Mesenchymal stem cell (in vitro differentiated cells and primary cell): Measurements from ENCODE around the gene METTL26.

Experiments
- DNase-seq: peaks from one replicate; pipeline ENCODE4 v3.0.0-alpha.2; 2013
- H2AFZ ChIP-seq: one replicate; pipeline ENCODE4 v1.6.1; 2013; ENCODE audit warnings: low read depth, mild to moderate bottlenecking, control low read depth, inconsistent platforms, low read length, moderate library complexity
- H2AK5ac ChIP-seq: 2 replicates; pipeline ENCODE4 v1.6.1; 2013; ENCODE audit warnings: low read length, moderate library complexity, mild to moderate bottlenecking, inconsistent platforms; ENCODE audit not compliant: severe bottlenecking
- H2BK120ac ChIP-seq: one replicate; pipeline ENCODE4 v1.6.1; 2013; ENCODE audit warnings: low read depth, mild to moderate bottlenecking, inconsistent platforms, low read length, moderate library complexity
- H2BK12ac ChIP-seq, 2 experiments: one replicate each; pipeline ENCODE4 v1.6.1; 2013; ENCODE audit warnings: inconsistent platforms in 2 of 2, low read length in 2 of 2, mild to moderate bottlenecking in 2 of 2, moderate library complexity in 2 of 2, control low read depth in 1 of 2
- H2BK15ac ChIP-seq: one replicate; pipeline ENCODE4 v1.6.1; 2013; ENCODE audit warnings: mild to moderate bottlenecking, low read depth, inconsistent platforms; ENCODE audit not compliant: poor library complexity, severe bottlenecking
- H2BK5ac ChIP-seq: 2 replicates; pipeline ENCODE4 v1.6.1; 2013; ENCODE audit warnings: low read depth, mild to moderate bottlenecking, low read length, control low read depth, inconsistent platforms; ENCODE audit not compliant: poor library complexity, severe bottlenecking
- H3K14ac ChIP-seq, 2 experiments: one replicate each; pipeline ENCODE4 v1.6.1; 2013; ENCODE audit warnings: inconsistent platforms in 2 of 2, low read length in 2 of 2, control low read depth in 1 of 2, mild to moderate bottlenecking in 1 of 2, moderate library complexity in 1 of 2
- H3K18ac ChIP-seq, 2 experiments: one replicate each; pipeline ENCODE4 v1.6.1; 2013; ENCODE audit warnings: inconsistent platforms in 2 of 2, low read length in 2 of 2, control low read depth in 1 of 2, low read depth in 1 of 2, mild to moderate bottlenecking in 1 of 2
- H3K23ac ChIP-seq, 2 experiments: one replicate each; pipeline ENCODE4 v1.6.1; 2013; ENCODE audit warnings: inconsistent platforms in 2 of 2, low read length in 2 of 2, mild to moderate bottlenecking in 2 of 2, moderate library complexity in 2 of 2, control low read depth in 1 of 2
- H3K27ac ChIP-seq: 2 replicates; pipeline ENCODE4 v1.5.1; 2013; ENCODE audit warnings: mild to moderate bottlenecking, moderate library complexity, low read length, control low read depth, inconsistent platforms; ENCODE audit not compliant: poor library complexity, severe bottlenecking
- H3K27me3 ChIP-seq, 2 experiments: 2 replicates each; pipeline versions ENCODE4 v1.6.1 to v1.7.0; 2013; ENCODE audit warnings: low read length in 2 of 2, mild to moderate bottlenecking in 2 of 2, moderate library complexity in 2 of 2, control low read depth in 1 of 2, inconsistent platforms in 1 of 2; ENCODE audit not compliant: control insufficient read depth in 1 of 2, insufficient read depth in 1 of 2
- H3K36me3 ChIP-seq, 2 experiments: 2 replicates each; pipeline versions ENCODE4 v1.6.1 to v1.7.0; 2013; ENCODE audit warnings: low read length in 2 of 2, control low read depth in 1 of 2, inconsistent platforms in 1 of 2, low read depth in 1 of 2, mild to moderate bottlenecking in 1 of 2; ENCODE audit not compliant: insufficient read depth in 2 of 2, control insufficient read depth in 1 of 2
- H3K4ac ChIP-seq, 2 experiments: one replicate each; pipeline ENCODE4 v1.6.1; 2013; ENCODE audit warnings: inconsistent platforms in 2 of 2, low read length in 2 of 2, mild to moderate bottlenecking in 2 of 2, moderate library complexity in 2 of 2, control low read depth in 1 of 2, low read depth in 1 of 2
- H3K4me1 ChIP-seq: 2 replicates; pipeline ENCODE4 v1.6.1; 2013; ENCODE audit warnings: low read depth, low read length, control low read depth; ENCODE audit not compliant: control insufficient read depth, insufficient read depth
- H3K4me2 ChIP-seq: 2 replicates; pipeline ENCODE4 v1.6.1; 2013; ENCODE audit warnings: low read length, mild to moderate bottlenecking, inconsistent platforms; ENCODE audit not compliant: poor library complexity, severe bottlenecking
- H3K4me3 ChIP-seq, 2 experiments: 2 replicates each; pipeline versions ENCODE4 v1.5.1 to v1.7.0; 2013; ENCODE audit warnings: low read length in 2 of 2, mild to moderate bottlenecking in 2 of 2, control low read depth in 1 of 2, low read depth in 1 of 2; ENCODE audit not compliant: insufficient read depth in 1 of 2
- H3K79me1 ChIP-seq: replicated peaks from 2 replicates; pipeline ENCODE4 v1.6.1; 2013; ENCODE audit warnings: mild to moderate bottlenecking, control low read depth, low read length, inconsistent platforms; ENCODE audit not compliant: poor library complexity, severe bottlenecking
- H3K9ac ChIP-seq: 2 replicates; pipeline ENCODE4 v1.7.0; 2013; ENCODE audit warnings: mild to moderate bottlenecking, low read length, moderate library complexity
- H3K9me3 ChIP-seq: 2 replicates; pipeline ENCODE4 v1.7.0; 2013; ENCODE audit warnings: mild to moderate bottlenecking, low read length; ENCODE audit not compliant: control insufficient read depth
- H4K8ac ChIP-seq: one replicate; pipeline ENCODE4 v1.6.1; 2013; ENCODE audit warnings: inconsistent platforms, mild to moderate bottlenecking, low read length, moderate library complexity
- H4K91ac ChIP-seq: one replicate; pipeline ENCODE4 v1.6.1; 2013; ENCODE audit warnings: mild to moderate bottlenecking, low read length, inconsistent platforms
- WGBS: methylation state at CpG from one replicate; pipeline ENCODE4 v1.1.7; 2013; ENCODE audit warnings: mixed read lengths; 5-methylcytosine and 5-hydroxymethylcytosine counted together

Gene METTL26

GRCh38 chr16:680967-681745, 45.1 kb upstream of the METTL26 start:
- Histone ChIP-seq H3K4me1 (peaks cover 70% of the 10 kb centered on the region), H3K79me1 (peaks cover 19% of the 10 kb centered on the region), H3K18ac (no peak overlapping the region), H3K4me2 (peak overlapping the region; percentile 83), H3K9me3 (no peaks in the 10 kb centered on the region), H2BK120ac (peak overlapping the region; percentile 15), H2AFZ (peak overlapping the region; percentile 3), H3K23ac (peak overlapping the region in 1 of 2 experiments; percentile 85), H4K91ac (no peak overlapping the region), H3K4me3 (peak overlapping the region; percentile 80 to 93), H2AK5ac (no peak overlapping the region), H3K27ac (peak overlapping the region; percentile 59), H3K14ac (peak overlapping the region in 1 of 2 experiments; percentile 88), H3K27me3 (no peaks in the 10 kb centered on the region), H3K9ac (peak overlapping the region; percentile 94), H2BK15ac (no peak overlapping the region), H2BK12ac (peak overlapping the region in 1 of 2 experiments; percentile 31), H3K4ac (peak overlapping the region; percentile 33 to 91), H3K36me3 (peaks cover 29 to 64% of the 10 kb centered on the region in 2 experiments), H4K8ac (no peak overlapping the region), H2BK5ac (no peak overlapping the region)
- peak; percentile 58 for DNase-seq
- 59% methylated on average over 44 of the region's 44 CpGs for WGBS

- Histone ChIP-seq H3K18ac (peak overlapping the region; percentile 50 to 76), H3K9me3 (no peaks in the 10 kb centered on the region), H2BK12ac (no peak overlapping the region), H3K4me1 (peaks cover 71% of the 10 kb centered on the region), H2AK5ac (no peak overlapping the region), H3K36me3 (peaks cover 29 to 58% of the 10 kb centered on the region in 2 experiments), H3K14ac (peak overlapping the region in 1 of 2 experiments; percentile 80), H2BK120ac (peak overlapping the region; percentile 45), H3K4me3 (peak overlapping the region; percentile 80 to 93), H3K79me1 (peaks cover 14% of the 10 kb centered on the region), H3K9ac (peak overlapping the region; percentile 94), H3K4ac (peak overlapping the region; percentile 65 to 91), H4K91ac (peak overlapping the region; percentile 52), H3K27me3 (no peaks in the 10 kb centered on the region), H3K27ac (peak overlapping the region; percentile 59), H3K23ac (no peak overlapping the region), H4K8ac (peak overlapping the region; percentile 72), H2AFZ (no peak overlapping the region), H3K4me2 (peak overlapping the region; percentile 83), H2BK5ac (peak overlapping the region; percentile 20), H2BK15ac (no peak overlapping the region)
- WGBS, result under 1% methylated on average over 38 of the region's 38 CpGs
- DNase-seq, result no peak
Observed at GRCh38 chr16:680625-680945, 44.5 kb upstream of the METTL26 start.

DNA sequence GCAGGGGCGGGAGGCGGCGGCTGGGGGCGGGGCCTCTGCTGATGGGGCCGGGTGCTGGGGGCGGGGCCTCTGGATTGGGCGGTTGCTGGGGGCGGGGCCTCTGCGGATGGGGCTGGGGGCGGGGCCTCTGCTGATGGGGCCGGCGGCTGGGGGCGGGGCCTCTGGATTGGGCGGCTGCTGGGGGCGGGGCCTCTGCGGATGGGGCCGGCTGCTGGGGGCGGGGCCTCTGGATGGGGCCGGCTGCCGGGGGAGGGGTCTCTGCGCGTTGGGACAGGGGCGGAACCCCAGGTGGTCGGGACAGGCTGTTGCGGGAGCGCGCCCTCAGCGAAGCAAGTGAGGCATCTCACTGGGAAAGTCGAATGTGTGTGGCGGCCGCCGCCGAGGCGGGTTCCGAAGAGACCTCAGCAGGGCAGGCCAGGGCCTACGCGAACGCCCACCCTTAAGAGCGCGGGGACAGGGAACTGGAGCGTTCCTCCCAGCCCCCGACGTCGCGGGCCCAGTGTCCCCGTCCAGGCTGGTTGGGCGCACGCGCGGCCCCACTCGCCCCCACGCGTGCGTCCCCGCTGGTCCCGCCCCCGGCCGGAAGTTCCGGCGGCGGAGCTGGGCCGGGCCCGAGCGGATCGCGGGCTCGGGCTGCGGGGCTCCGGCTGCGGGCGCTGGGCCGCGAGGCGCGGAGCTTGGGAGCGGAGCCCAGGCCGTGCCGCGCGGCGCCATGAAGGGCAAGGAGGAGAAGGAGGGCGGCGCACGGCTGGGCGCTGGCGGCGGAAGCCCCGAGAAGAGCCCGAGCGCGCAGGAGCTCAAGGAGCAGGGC, 43.9 kb upstream of the METTL26 start, which contains the start of gene STUB1:
Gene STUB1, plus strand, starts transcription at position 597 of the 811 bp plus-strand sequence. Its CDS starts 116 bp downstream, at position 713.
- peak within 1 kb of the TSS in 1 of 2 experiments; percentile 92 for H3K14ac ChIP-seq
- peak within 1 kb of the TSS; percentile 91 to 92 for H3K4ac ChIP-seq
- peaks cover 24 to 52% of the 10 kb centered on the region in 2 experiments for H3K36me3 ChIP-seq
- H2BK15ac ChIP-seq, result peak within 1 kb of the TSS; percentile 15
- peak within 1 kb of the TSS; percentile 81 for H2AFZ ChIP-seq
- H3K9ac ChIP-seq, result peak within 1 kb of the TSS; percentile 94
- no peak within 1 kb of the TSS for H2AK5ac ChIP-seq
- peak within 1 kb of the TSS in 1 of 2 experiments; percentile 70 for H2BK12ac ChIP-seq
- peak within 1 kb of the TSS; percentile 58 to 99 for H3K18ac ChIP-seq
- DNase-seq, result peak; percentile 90
- H3K27me3 ChIP-seq, result no peaks in the 10 kb centered on the region
- peak within 1 kb of the TSS; percentile 88 for H3K4me2 ChIP-seq
- peak within 1 kb of the TSS; percentile 80 to 93 for H3K4me3 ChIP-seq
- H3K4me1 ChIP-seq, result peaks cover 71% of the 10 kb centered on the region
- peak within 1 kb of the TSS; percentile 92 for H4K8ac ChIP-seq
- H2BK120ac ChIP-seq, result peak within 1 kb of the TSS; percentile 91
- H2BK5ac ChIP-seq, result peak within 1 kb of the TSS; percentile 20
- no peaks in the 10 kb centered on the region for H3K9me3 ChIP-seq
- H3K79me1 ChIP-seq, result peaks cover 8% of the 10 kb centered on the region
- peak within 1 kb of the TSS in 1 of 2 experiments; percentile 85 for H3K23ac ChIP-seq
- 3% methylated on average over 46 of the region's 91 CpGs for WGBS
- peak within 1 kb of the TSS; percentile 88 for H3K27ac ChIP-seq
- H4K91ac ChIP-seq, result peak within 1 kb of the TSS; percentile 83
